Head of caudate nucleus (tissue), 42 donors: ENCODE results near the gene MYO3B.
"Not testable (repeated sequence)": the region's sequence is repeated elsewhere in the genome, so short reads cannot be mapped to it uniquely, and the experiment has no call there.

Experiments used
- DNase-seq, 42 donors: peaks; one replicate each; pipeline versions ENCODE4 v3.0.0 to v3.0.0-alpha.2; 2020 to 2021; ENCODE audit warnings: mixed read lengths in 7 of 42
- intact Hi-C: fragments of 100-400 bp; cut with DNase I; formaldehyde crosslinking; loops from one replicate; pipeline ENCODE4 v1.15.0; 2022

The MYO3B gene

GRCh38 chr2:170204298-170204951 is 26.5 kb downstream of the MYO3B start:
- peak in 39 of 42 donors; percentile 8 to 91 (median 55) for DNase-seq
- intact Hi-C loops: no loop called here

- DNase-seq: no peak
- intact Hi-C loops: no loop called here
Observed at GRCh38 chr2:170206246-170206645, 28.3 kb downstream of the MYO3B start.

- no peak for DNase-seq
- intact Hi-C loops: no loop called here
Observed at GRCh38 chr2:170206805-170207407, 29.0 kb downstream of the MYO3B start.

- no peak for DNase-seq
- intact Hi-C loops: no loop called here
Observed at GRCh38 chr2:170207901-170208300, 30.0 kb downstream of the MYO3B start.

- no peak for DNase-seq
- intact Hi-C loops: no loop called here
Observed at GRCh38 chr2:170208967-170209366, 31.0 kb downstream of the MYO3B start.

- intact Hi-C loops: no loop called here
- DNase-seq: no peak
Observed at GRCh38 chr2:170212625-170213280, 34.8 kb downstream of the MYO3B start.

GRCh38 chr2:170213281-170213625 is 35.3 kb downstream of the MYO3B start:
- intact Hi-C loops, DNase-seq: not testable (repeated sequence)

GRCh38 chr2:170213651-170214050 is 35.7 kb downstream of the MYO3B start:
- no peak for DNase-seq
- intact Hi-C loops: no loop called here

- intact Hi-C loops: no loop called here
- no peak for DNase-seq
Observed at GRCh38 chr2:170214309-170214948, 36.5 kb downstream of the MYO3B start.

- intact Hi-C loops: no loop called here
- DNase-seq: no peak
Observed at GRCh38 chr2:170215021-170215420, 37.1 kb downstream of the MYO3B start.

- intact Hi-C loops: no loop called here
- DNase-seq: no peak
Observed at GRCh38 chr2:170216428-170216827, 38.5 kb downstream of the MYO3B start.

- intact Hi-C loops: no loop called here
Observed at GRCh38 chr2:170216981-170217380, 39.0 kb downstream of the MYO3B start.

GRCh38 chr2:170217778-170218251 is 39.9 kb downstream of the MYO3B start:
- DNase-seq: no peak
- intact Hi-C loops: no loop called here

More at GRCh38 chr2:170216981-170217380, 39.0 kb downstream of the MYO3B start:
- DNase-seq: no peak

GRCh38 chr2:170218456-170218855 is 40.5 kb downstream of the MYO3B start:
- no peak for DNase-seq
- intact Hi-C loops: no loop called here

- DNase-seq: no peak
- intact Hi-C loops: no loop called here
Observed at GRCh38 chr2:170218931-170219330, 41.0 kb downstream of the MYO3B start.

GRCh38 chr2:170221317-170222288 is 43.7 kb downstream of the MYO3B start:
- DNase-seq: no peak

GRCh38 chr2:170222298-170222697 is 44.4 kb downstream of the MYO3B start:
- DNase-seq: no peak
- intact Hi-C loops: no loop called here

More at GRCh38 chr2:170221317-170222288, 43.7 kb downstream of the MYO3B start:
- intact Hi-C loops: no loop called here

- peak in 40 of 42 donors; percentile 21 to 83 (median 55) for DNase-seq
- intact Hi-C loops: no loop called here
Observed at GRCh38 chr2:170222842-170223241, 44.9 kb downstream of the MYO3B start.
